ENCODE data around the gene KDM6B.
"Not testable (repeated sequence)": the region's sequence is repeated elsewhere in the genome, so short reads cannot be mapped to it uniquely, and the experiment has no call there.

The KDM6B gene

GRCh38 chr17:7833795-7834541 lies at the start of gene KDM6B:
KDM6B (plus strand) TSS chr17:7834217; CDS start chr17:7845555, 11,338 bp downstream.
- DNase-seq (ENCODE audit: low read depth in 1 of 2, low spot score in 1 of 2), result peak; percentile 70 to 74

DNA sequence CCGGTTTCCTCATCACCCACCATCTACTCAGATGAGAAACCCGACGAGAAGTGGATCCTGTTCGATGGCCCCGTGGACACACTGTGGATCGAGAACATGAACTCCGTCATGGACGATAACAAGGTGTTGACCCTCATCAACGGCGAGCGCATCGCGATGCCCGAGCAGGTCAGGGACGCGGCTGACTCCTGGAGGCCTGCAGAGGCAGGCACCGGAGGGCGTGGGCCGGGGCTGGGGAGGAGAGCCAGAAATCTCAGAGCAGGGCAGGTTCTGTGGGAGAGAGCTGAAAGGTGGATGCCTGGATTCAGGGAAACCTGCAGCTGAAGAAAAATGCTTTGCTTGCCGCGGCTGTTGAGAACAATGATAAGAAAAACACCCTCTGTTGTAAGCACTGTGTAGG lies 47.2 kb upstream of the KDM6B start:
- no peak for DNase-seq (ENCODE audit: low read depth in 1 of 2, low spot score in 1 of 2)

DNA sequence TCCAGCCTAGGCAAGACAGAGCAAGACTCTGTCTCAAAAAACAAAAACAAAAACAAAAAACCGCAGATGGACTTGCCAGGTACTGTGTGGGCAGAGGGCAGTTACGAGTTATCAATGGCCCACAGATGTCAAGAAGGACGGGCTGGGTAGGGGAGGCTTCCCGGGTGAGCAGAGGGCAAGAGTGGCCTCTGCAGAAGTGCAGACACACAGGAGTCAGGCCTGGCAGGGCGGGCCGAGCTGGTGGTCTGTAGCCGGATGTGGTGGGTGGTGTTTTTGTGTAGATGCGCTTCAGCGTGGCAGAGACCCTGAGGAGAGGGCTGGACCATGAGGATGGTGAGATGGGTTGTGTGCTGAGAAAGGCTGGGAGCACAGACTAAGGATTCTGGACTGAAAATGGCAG lies 44.9 kb upstream of the KDM6B start:
- DNase-seq (ENCODE audit: low read depth in 1 of 2, low spot score in 1 of 2), result no peak

GRCh38 chr17:7790150-7790549 lies 43.9 kb upstream of the KDM6B start:
- no peak for DNase-seq (ENCODE audit: low read depth in 1 of 2, low spot score in 1 of 2)

DNA sequence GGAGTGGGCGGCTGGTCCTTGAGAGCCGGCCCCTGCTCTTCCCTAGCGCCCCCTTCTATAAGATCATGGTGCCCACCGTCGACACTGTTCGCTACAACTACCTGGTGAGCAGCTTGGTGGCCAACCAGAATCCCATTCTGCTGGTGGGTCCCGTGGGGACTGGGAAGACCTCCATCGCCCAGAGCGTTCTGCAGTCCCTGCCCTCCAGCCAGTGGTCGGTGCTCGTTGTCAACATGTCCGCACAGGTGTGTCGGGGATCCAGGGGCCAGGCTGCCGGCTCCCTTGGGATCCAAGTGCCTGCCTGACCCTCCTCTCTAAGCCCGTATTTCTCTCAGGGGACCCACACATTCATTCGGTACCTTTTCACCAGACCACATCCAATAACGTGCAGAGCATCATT lies 41.4 kb upstream of the KDM6B start:
- no peak for DNase-seq (ENCODE audit: low read depth in 1 of 2, low spot score in 1 of 2)

DNA sequence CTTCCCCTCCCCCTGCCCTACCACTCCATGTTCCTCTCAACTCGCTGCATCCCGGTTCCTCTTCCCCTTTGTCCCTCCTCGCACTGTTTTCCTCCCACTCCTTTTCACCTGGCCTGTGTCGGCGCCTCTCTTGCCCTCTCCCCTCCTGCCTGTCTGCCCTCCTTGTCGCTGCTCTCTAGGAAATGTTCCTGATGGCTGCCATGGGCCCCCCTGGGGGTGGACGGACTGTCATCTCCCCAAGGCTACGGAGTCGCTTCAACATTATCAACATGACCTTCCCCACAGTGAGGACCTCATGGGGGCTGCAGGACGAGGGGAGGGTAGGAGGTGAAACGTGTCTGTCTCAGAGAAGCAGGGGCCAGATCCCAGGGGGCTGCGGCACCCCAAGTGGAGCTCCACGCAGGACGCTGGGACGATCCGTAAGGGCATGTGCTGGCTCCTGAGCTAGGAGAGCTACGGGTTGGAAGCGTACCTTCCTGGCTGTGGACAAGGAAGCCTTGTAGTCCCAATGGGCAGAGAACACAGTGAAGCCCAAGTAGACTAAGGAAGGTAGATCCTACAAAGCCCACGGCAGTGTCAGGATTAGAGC lies 39.8 kb upstream of the KDM6B start:
- no peak for DNase-seq (ENCODE audit: low read depth in 1 of 2, low spot score in 1 of 2)

DNA sequence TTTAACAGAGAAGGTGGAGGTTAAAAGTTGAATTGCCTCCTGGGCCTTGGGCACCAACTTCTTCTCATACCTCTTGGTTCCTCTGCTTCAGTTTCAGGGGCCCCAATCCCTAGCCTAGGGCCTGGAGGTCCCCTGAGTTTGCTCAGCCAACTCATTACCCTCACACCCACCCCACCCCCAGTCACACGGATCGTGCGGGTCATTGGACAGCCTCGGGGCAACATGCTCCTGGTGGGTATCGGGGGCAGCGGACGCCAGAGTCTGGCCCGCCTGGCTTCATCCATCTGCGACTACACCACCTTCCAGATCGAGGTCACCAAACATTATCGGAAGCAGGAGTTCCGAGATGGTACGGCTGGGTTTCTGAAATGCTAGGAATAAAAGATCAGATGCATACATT lies 36.0 kb upstream of the KDM6B start:
- no peak for DNase-seq (ENCODE audit: low read depth in 1 of 2, low spot score in 1 of 2)

DNA sequence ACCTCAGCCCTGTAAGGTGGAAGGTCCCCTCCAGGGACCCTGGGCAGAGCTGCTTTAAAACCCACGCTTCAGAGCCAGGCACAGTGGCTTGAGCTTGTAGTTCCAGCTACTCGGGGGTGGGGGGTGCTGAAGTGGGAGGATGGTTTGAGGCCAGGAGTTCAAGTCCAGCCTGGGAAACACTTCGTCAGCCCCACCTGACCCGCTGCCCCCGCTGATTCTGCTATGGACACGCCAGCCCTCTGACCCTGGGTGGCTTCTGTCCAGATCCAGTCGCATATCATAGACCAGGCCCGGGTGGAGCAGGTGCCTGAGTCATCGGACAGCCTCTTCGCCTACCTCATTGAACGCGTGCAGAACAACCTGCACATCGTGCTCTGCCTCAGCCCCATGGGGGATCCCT lies 35.2 kb upstream of the KDM6B start:
- DNase-seq (ENCODE audit: low read depth in 1 of 2, low spot score in 1 of 2), result no peak

DNA sequence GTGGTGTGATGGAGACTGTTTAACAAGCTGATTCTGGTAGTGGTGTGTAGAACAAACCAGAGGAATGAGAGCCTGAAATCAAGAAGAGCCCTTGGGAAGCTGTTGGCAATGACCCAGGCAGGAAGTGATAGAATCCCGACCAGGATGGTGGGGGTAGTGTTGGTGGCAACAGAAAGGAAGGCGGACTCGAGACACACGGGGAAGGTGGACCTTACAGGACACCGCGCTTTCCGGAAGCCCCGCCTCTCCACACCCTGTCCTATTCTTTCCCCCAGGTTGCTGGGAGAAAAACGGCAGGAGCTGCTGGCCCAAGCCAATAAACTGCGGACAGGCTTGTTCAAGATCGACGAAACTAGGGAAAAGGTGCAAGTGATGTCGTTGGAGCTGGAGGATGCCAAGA lies 30.0 kb upstream of the KDM6B start:
- no peak for DNase-seq (ENCODE audit: low read depth in 1 of 2, low spot score in 1 of 2)

GRCh38 chr17:7806587-7806986 lies 27.4 kb upstream of the KDM6B start:
- DNase-seq (ENCODE audit: low read depth in 1 of 2, low spot score in 1 of 2), result no peak

- DNase-seq (ENCODE audit: low read depth in 1 of 2, low spot score in 1 of 2), result no peak
These were observed 26.8 kb upstream of the KDM6B start for GRCh38 chr17:7807206-7807605.

- DNase-seq (ENCODE audit: low read depth in 1 of 2, low spot score in 1 of 2), result no peak
These were observed 24.8 kb upstream of the KDM6B start for GRCh38 chr17:7809086-7809790.

GRCh38 chr17:7809791-7810343 lies 24.1 kb upstream of the KDM6B start:
- DNase-seq (ENCODE audit: low read depth in 1 of 2, low spot score in 1 of 2), result not testable (repeated sequence)

GRCh38 chr17:7811251-7811650 lies 22.8 kb upstream of the KDM6B start:
- DNase-seq (ENCODE audit: low read depth in 1 of 2, low spot score in 1 of 2), result no peak

GRCh38 chr17:7814969-7815368 lies 19.0 kb upstream of the KDM6B start:
- DNase-seq (ENCODE audit: low read depth in 1 of 2, low spot score in 1 of 2), result no peak

- no peak for DNase-seq (ENCODE audit: low read depth in 1 of 2, low spot score in 1 of 2)
These were observed 16.9 kb upstream of the KDM6B start for GRCh38 chr17:7816926-7817642.

DNA sequence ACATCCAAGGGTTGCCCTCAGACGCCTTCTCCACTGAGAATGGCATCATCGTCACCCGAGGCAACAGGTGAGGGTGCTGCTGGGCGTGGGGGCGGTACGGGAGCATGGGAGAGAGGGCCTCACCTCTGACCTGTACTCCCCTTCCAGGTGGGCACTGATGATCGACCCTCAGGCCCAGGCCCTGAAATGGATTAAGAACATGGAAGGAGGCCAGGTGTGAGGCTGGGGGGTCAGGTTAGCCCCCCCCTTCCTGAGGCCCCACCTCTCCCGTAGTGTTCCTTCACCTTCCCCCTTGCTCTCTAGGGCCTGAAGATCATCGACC lies 16.4 kb upstream of the KDM6B start:
- no peak for DNase-seq (ENCODE audit: low read depth in 1 of 2, low spot score in 1 of 2)

GRCh38 chr17:7818026-7818425 lies 16.0 kb upstream of the KDM6B start:
- DNase-seq (ENCODE audit: low read depth in 1 of 2, low spot score in 1 of 2), result no peak

GRCh38 chr17:7818746-7819645 lies 15.0 kb upstream of the KDM6B start:
- no peak for DNase-seq (ENCODE audit: low read depth in 1 of 2, low spot score in 1 of 2)

DNA sequence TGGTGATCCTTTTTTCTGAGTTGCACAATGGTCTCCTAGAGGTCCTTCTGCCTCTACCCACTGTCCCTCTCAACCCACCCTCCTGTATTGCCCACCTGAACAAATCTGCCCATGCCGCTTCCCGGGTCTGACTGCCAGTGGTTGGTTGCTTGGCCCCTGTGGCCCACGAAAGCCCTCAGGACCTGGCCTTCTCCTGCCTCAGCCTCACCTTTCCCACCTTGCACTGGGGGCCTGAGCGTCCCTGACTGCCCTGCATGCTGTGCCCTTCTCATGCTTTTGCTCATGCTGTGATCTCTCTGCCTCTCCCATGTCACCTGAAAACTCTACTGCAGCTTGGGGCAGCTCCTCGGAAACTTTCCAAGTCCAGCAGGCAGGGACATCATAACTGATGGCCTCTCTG lies 13.8 kb upstream of the KDM6B start:
- DNase-seq (ENCODE audit: low read depth in 1 of 2, low spot score in 1 of 2), result no peak

DNA sequence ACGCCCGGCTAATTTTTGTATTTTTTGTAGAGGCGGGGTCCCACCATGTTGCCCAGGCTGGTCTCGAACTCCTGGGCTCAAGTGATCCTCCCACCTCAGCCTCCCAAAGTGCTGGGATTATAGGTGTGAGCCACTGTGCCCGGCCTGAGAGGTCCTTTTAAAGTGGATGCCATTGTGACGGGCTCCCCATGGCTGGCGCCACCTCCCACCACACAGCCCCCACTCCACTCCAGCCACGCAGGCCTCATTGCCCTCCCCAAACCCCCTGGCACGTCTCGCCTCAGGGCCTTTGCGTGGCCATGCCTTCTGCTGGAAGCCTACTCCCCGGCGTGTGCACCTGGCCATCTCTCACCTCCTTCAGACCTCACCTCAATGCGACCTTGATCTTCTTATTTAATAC lies 11.9 kb upstream of the KDM6B start:
- no peak for DNase-seq (ENCODE audit: low read depth in 1 of 2, low spot score in 1 of 2)
